NCI-H748 (cell line): ENCODE data around the gene PREX1.
A peak's percentile ranks its signal among the peaks of the same experiment; 100 is the strongest.

Experiments
- DNase-seq: peaks from one replicate; lab custom pipeline; 2025; ENCODE audit not compliant: unreplicated experiment; lab: John Stamatoyannopoulos, UW

Gene PREX1

DNA sequence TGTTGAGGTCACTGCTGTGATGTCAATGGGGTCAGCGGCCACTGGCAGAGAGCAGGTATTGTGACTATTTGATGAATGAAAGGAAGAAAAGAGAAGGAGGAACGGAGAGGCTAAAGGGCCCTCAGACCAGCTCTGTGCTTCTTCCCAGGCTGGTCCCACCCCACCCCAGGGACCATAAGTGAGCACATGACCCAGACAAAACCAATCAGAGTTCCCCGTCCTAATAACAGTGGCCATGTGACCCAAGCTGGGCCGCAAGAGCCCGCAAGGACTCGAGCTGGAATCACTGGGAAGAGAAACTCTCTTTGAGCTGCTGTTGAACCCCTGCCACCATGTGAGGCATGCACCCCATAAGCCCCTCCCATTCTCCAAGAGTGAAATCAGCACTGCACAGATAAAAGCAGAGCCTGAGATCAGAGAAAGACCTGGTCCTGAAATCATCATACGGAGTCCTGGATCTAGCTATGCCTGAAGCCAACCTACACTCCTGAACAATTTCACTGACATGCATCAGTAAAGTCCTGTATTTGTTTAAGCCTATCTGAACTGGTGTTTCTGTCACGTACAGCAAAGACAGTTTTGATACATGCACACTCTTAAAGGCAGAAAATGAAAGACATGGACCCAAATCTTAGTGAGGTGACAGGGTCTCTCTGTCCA is 90.2 kb downstream of the PREX1 start:
- DNase-seq: no peak

DNA sequence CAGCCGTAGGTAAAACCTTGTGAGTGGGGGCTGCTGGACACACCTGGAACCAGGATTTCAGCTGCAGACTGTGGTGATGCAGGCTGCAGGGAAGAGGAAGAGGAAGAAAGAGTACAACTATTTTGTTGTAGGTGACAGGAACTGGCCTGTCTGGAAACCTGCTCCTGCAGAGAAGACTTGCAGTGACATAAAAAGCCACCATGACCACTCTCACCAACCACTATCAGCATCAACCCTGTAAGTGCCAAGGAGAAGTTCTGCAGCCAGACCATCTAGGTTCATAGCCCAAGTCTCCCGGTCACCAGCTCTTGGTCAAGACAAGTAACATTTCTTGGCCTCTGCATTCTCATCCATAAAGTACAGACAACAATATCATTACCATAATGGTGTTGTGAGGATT is 91.2 kb downstream of the PREX1 start:
- no peak for DNase-seq

GRCh38 chr20:48736231-48736630 is 91.6 kb downstream of the PREX1 start:
- DNase-seq: no peak

GRCh38 chr20:48735112-48735511 is 92.7 kb downstream of the PREX1 start:
- DNase-seq: no peak

DNA sequence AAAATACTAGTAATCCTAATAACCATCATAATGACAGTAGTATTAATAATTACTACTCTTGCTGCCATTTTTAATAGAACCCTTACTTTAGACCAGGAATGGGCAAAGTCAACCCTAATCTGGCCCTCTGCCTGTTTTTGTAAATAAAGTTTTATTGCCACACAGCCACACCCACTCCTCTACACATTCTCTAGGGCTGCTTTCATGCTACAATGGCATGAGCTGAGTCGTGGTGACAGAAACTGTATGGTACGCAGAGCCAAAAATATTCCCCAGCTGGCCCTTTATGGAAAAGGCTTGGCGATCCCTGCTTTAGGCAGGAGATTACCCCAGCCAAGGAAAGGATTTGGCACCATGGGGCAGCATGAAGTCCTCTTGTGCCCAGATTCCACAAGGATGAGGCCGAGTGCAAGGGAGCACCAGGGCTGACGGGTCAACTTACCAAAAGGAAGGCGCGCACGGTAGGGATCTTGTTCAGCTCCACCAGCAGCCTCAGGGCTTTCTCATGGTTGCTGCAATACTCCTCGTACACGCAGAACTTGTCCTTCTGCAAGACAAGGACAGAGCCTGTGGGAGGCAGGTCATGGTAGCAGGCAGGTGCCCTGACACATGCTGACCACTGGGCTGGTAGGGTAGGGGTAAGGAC is 93.6 kb downstream of the PREX1 start:
- DNase-seq: no peak

- DNase-seq: no peak
Measured at GRCh38 chr20:48733296-48733790, 94.5 kb downstream of the PREX1 start.

DNA sequence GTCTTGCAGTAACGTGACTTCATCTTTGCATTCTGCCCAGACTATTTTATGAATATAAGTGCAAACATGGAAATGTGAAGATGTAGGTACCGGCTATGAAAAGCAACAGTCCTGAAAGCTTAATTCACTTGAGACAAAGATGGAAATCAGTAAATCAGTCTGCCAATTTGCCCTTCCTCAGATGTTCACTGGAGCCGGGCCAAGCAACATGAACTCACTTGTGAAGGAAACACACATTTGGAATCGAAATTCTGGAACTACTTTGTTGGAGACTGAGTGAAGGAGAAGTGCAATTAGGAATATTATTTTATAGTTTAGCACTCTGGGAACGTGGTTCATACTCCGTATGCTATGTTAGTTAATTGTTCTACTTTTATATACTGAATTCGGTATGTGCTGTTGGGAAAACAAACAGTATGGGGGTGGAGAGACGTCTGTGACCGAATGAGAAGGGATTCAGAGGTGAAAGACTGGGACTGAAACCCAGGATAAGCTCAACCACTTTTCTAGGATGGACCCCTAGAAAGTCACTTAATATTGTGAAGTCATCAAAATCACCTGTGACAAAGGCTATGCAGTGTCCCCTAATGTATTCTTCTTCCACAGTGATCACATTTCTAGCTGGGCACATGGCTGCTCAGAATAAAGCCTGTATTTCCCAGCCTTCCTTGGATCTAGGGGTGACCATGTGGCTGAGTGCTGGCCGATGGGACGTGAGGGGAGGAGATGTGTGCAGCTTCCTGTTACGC is 95.5 kb downstream of the PREX1 start:
- DNase-seq: no peak

GRCh38 chr20:48731536-48731935 is 96.3 kb downstream of the PREX1 start:
- no peak for DNase-seq

DNA sequence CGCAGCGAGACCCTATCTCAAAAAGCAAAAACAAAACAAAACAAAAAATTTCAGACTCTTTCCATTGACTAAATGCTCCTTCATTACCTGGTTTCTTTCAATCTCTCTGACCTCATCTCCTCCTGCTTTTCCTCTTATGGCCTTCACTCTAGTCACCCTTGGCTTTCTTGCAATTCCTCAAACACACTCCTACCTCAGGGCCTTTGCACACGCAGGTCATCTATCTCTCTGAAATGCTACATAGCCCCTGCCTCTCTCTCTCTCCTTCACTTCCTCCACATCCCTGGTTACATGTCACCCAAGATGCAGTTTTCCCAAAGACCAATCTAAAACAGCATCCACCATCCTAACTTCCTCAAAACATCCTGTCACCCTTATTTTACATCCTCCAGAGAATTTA is 96.8 kb downstream of the PREX1 start:
- DNase-seq: no peak

- no peak for DNase-seq
Measured at GRCh38 chr20:48729538-48729937, 98.3 kb downstream of the PREX1 start.

GRCh38 chr20:48728042-48728825 is 99.6 kb downstream of the PREX1 start:
- no peak for DNase-seq

- DNase-seq: no peak
Measured at GRCh38 chr20:48727226-48727625, 100.6 kb downstream of the PREX1 start.

- DNase-seq: no peak
Measured at GRCh38 chr20:48725555-48725991, 102.2 kb downstream of the PREX1 start.

- DNase-seq: no peak
Measured at GRCh38 chr20:48724891-48725554, 102.8 kb downstream of the PREX1 start.

DNA sequence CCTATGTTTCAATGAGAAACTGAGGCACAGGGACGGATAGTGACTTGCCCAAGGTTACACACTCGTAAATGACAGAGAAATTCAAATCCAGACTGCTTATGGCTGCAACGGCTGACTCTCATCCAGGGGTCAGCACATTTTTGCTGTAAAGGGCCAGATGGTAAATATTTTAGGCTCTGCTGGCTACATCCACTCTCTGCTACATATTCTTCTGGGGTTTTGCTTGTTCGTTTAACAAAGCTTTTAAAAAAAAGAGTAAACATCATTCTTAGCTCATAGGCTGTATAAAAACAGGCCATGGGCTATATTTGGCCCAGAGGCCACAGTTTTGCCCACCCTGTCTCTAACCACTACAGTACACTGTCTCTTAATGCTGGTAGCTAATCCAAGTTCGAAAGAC is 103.4 kb downstream of the PREX1 start:
- no peak for DNase-seq

DNA sequence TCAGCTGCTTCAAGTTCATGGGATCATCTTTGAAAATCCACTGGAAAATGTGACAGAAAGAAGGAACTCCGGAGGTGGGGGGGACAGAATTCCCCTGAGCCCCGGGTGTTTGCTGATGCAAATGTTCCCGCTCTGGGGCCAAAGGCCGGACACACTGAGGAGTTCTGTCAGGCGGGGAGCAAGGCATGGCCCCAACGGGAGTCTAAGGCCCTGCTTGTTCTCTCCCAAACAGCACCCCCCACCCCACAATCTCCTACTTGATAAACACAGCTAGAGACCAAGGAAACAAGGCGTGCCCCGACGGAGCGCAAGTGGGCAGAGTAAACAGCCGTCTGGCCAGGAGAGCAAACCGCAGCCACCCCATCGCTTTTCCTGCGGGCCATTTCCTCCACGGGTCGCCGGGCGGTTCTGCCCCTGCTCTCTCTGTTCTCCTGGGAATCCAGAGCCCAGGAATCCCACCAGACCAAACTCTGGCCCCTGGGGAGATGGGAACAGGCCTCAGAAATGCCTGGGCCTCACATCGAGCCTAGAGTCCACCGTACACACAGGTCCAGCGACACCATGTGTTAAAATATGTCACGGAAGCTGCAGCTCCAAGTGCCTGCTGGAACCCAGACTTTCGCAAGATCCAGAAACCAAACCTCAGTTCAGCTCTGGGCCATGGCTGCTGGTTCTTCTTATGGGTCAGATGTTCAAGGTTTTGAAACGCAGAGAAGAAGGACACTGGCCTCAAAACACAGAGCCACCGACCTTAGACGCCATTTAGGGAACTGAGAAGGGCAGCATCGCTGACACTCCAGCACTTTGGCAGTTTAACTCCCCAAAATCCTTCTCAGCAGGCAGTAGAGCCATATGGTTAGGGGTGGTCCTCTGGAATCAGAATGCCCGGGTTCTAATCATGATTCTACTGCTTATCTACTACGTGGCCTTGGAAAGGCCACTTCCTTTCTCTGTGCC is 104.2 kb downstream of the PREX1 start:
- DNase-seq: peak; percentile 6

- DNase-seq: peak; percentile 16
Measured at GRCh38 chr20:48722737-48723191, 105.0 kb downstream of the PREX1 start.

DNA sequence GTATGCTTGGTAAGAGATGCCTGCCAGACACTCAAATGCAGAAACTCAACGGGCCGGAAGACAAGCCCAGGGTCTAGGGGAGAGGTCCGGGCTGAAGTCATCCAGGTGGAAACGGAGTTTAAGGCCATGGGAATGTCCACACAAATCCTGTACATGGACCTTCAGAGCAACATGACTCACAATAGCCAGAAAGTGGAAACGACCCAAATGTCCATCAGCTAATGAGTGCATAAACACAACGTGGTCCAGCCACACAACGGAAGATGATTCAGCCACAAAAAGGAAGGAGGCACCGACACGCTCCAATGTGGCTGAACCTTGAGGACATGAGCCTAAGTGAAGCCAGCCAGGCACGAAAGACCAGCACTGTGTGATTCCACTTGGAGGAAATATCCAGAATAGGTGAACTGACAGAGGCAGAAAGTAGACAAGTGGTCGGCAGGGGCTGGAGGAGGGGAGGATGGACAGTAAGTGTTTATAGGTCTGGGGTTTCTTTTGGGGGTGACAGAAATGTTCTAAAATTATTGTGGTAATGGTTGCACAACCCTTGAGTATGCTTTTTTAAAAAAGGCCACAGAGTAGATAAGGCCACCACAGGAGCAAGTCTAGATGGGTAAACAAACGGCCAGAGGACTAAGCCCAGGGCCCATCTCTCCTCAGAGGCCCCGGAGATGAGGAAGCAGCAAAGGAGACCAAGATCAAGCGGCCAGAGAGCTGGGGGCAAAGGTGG is 105.6 kb downstream of the PREX1 start:
- DNase-seq: no peak
